Chondrocyte (in vitro differentiated cells): ENCODE measurements around the gene QKI. TPM values are rescaled to one million over a fixed set of nuclear protein-coding genes. Genes with fewer than 3 reads are reported as not detected.

Source experiments
- DNase-seq: peaks from one replicate; pipeline ENCODE4 v3.0.0; 2021; ENCODE audit warnings: mixed read lengths, low spot score
- H3K27ac Mint-ChIP-seq: one replicate; pipeline ENCODE4 v1.8.0; 2021; ENCODE audit warnings: mild to moderate bottlenecking, moderate library complexity, mixed read lengths; ENCODE audit not compliant: unreplicated experiment
- H3K27me3 Mint-ChIP-seq: 2 replicates; pipeline ENCODE4 v1.8.0; 2021; ENCODE audit warnings: low read depth, mixed read lengths
- H3K36me3 Mint-ChIP-seq: 2 replicates; pipeline ENCODE4 v1.8.0; 2021; ENCODE audit warnings: low read depth, mixed read lengths
- H3K4me1 Mint-ChIP-seq: 2 replicates; pipeline ENCODE4 v1.8.0; 2021; ENCODE audit warnings: low read depth, mild to moderate bottlenecking, mixed read lengths
- H3K4me3 Mint-ChIP-seq: one replicate; pipeline ENCODE4 v1.8.0; 2021; ENCODE audit warnings: mild to moderate bottlenecking, moderate library complexity, mixed read lengths; ENCODE audit not compliant: unreplicated experiment
- H3K9me3 Mint-ChIP-seq: 2 replicates; pipeline ENCODE4 v1.8.0; 2021; ENCODE audit warnings: low read depth, mixed read lengths
- CTCF ChIP-seq: fragments of 200-600 bp; sonication (generic); IDR thresholded peaks from 2 replicates; pipeline ENCODE4 v1.5.0; 2021; ENCODE audit warnings: antibody characterized with exemption, mild to moderate bottlenecking, moderate library complexity
- total RNA-seq: library from RNA; stranded (reverse); gene quantifications from 3 replicates; pipeline ENCODE4 v1.2.1, GENCODE V29; 2021

The QKI gene
- total RNA-seq, 1 donor from 2014 or later = 189 TPM

DNA sequence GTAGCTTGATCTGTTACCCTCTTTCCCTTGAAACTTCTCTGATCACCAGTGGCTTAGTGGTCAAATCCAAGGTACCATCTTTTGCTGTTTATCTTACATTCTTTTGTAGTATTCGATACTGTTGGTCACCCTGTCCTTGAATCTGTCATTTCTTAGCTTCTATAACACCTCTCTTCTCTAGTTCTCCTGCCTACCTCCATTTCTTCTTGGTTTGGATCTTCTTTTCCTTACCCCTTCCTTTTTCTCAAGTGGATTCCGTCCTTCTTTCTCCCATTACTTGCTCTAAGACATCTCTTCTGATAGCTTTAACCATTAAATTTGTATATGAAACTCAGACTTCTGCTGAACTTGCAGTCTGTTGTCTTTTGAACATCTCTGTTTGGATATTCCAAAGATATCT lies 39.9 kb downstream of the QKI start:
- peaks cover 71% of the 10 kb centered on the region for H3K4me1 Mint-ChIP-seq

GRCh38 chr6:163455552-163455951 lies 41.0 kb downstream of the QKI start:
- no peak for TF ChIP-seq CTCF
- H3K36me3 Mint-ChIP-seq = peaks cover 7% of the 10 kb centered on the region
- no peak overlapping the region for H3K27ac Mint-ChIP-seq
- peaks cover 74% of the 10 kb centered on the region for H3K4me1 Mint-ChIP-seq
- H3K27me3 Mint-ChIP-seq = no peaks in the 10 kb centered on the region
- DNase-seq = no peak
- H3K4me3 Mint-ChIP-seq = no peak overlapping the region
- H3K9me3 Mint-ChIP-seq = peaks cover 5% of the 10 kb centered on the region

More for the DNA sequence above, 39.9 kb downstream of the QKI start:
- H3K36me3 Mint-ChIP-seq = peaks cover 7% of the 10 kb centered on the region
- peaks cover 7% of the 10 kb centered on the region for H3K9me3 Mint-ChIP-seq
- peak overlapping the region; percentile 47 for H3K27ac Mint-ChIP-seq
- H3K27me3 Mint-ChIP-seq = no peaks in the 10 kb centered on the region
- no peak for DNase-seq
- no peak for TF ChIP-seq CTCF
- no peak overlapping the region for H3K4me3 Mint-ChIP-seq

DNA sequence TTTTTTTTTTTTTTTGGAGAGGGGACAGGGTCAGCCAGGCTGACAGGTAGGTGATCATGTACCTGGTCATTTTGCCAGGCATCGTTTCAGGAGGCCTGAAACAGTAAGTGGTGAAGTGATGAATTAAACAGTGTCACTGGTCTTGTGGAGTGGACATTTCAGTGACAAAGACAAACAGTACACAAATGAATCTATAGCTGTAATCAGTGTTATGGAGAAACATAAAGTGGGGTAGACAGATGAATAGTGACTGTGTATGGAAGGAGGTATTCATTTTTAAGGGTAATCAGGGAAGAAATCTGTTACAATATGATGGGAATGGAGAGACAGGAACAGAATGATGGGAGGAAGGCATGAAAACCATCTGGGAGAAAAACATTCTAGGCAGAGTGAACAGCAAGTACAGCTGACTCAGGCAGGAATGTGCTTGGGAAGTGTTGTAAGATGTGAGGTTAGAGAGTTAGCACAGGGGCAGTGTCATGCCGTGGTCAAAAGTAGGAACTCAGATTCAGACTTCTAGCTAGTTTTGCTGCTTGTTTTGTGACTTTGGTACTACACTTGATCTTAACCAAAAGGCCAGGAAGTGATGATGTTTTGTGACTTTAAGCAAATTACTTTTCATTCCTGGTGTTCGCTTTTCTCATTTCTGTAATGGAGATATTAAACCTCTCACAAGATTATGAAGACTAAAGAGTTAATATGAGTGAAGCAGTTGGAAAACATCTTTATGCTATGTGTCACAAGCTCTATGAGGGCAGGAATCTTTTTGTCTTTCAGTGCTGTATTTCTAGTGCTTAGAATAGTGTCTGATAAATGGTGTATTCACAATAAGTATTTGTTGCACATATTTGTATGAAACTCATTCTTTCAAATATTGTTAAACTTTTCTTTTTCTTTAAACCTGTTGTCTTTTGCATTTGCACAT lies 43.4 kb downstream of the QKI start:
- peak overlapping the region; percentile 93 for H3K27ac Mint-ChIP-seq

DNA sequence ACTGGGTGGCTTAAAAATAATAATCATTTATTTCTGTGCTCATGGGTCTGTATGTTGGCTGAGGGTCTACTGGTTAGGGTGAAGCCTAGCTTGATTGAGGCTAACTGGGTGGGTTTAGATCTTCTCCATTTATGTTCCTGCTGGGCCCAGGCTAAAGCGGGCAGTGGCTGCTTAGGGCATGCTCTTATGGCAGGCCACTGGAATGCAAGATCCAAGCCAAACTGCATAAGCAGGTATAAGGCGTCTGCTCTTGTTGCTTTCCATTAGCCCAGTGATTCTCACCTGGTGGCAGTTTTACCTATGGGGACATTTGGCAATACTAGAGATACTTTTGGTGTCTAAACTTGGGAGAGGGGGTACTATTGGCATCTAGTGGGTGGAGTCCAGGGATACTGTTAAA lies 44.5 kb downstream of the QKI start:
- H3K27me3 Mint-ChIP-seq = no peaks in the 10 kb centered on the region
- no peak for DNase-seq
- peaks cover 83% of the 10 kb centered on the region for H3K4me1 Mint-ChIP-seq
- H3K9me3 Mint-ChIP-seq = peaks cover 5% of the 10 kb centered on the region
- H3K4me3 Mint-ChIP-seq = no peak overlapping the region
- H3K27ac Mint-ChIP-seq = peak overlapping the region; percentile 89
- H3K36me3 Mint-ChIP-seq = peaks cover 10% of the 10 kb centered on the region
- no peak for TF ChIP-seq CTCF

More for the DNA sequence above, 43.4 kb downstream of the QKI start:
- peak; percentile 15 for TF ChIP-seq CTCF
- DNase-seq = no peak
- Mint-ChIP-seq H3K4me3 (no peak overlapping the region), H3K4me1 (peaks cover 73% of the 10 kb centered on the region), H3K36me3 (peaks cover 7% of the 10 kb centered on the region), H3K9me3 (peaks cover 5% of the 10 kb centered on the region), H3K27me3 (no peaks in the 10 kb centered on the region)

DNA sequence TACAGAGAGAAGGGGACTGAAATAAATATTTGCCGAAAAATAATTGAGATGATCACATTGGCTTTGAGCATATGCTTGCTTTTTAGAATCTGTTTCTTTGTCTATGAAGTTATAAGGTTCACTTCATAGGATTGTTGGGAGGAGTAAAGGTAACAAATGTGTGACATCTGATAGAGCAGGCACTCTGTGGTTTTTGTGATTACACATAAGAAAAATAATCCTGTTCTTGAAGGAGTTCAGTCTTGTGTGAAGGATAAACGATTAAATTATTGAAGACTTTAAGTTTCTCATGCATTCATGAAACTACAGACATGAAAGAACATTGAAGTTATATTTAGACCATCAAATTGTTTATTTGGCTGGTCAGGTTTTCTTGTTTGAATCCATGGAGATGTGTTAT lies 45.0 kb downstream of the QKI start:
- TF ChIP-seq CTCF = no peak
- no peak for DNase-seq
- H3K36me3 Mint-ChIP-seq = peaks cover 8% of the 10 kb centered on the region
- no peaks in the 10 kb centered on the region for H3K27me3 Mint-ChIP-seq
- H3K4me3 Mint-ChIP-seq = no peak overlapping the region
- H3K9me3 Mint-ChIP-seq = peaks cover 1% of the 10 kb centered on the region
- H3K27ac Mint-ChIP-seq = peak overlapping the region; percentile 89
- peaks cover 84% of the 10 kb centered on the region for H3K4me1 Mint-ChIP-seq
